GM23338 (cell line): ENCODE measurements around the gene CERT1. TPM values are rescaled to one million over a fixed set of nuclear protein-coding genes. Genes with fewer than 3 reads are reported as not detected.

ENCODE experiments used
- ATAC-seq: fragments of 200-7000 bp; cut with Tn5 transposase; 3 replicates; pipeline ENCODE4 v1.9.1; 2020
- DNase-seq: peaks from one replicate; pipeline ENCODE4 v3.0.0-alpha.2; 2015; ENCODE audit warnings: low spot score
- H2AFZ ChIP-seq: fragments of 200-600 bp; sonication (generic); 2 replicates; pipeline ENCODE4 v1.8.0; 2016; ENCODE audit warnings: antibody characterized with exemption, mild to moderate bottlenecking, moderate library complexity
- H3F3A ChIP-seq: fragments of 200-600 bp; sonication (generic); replicated peaks from 2 replicates; pipeline ENCODE4 v1.8.0; 2017; ENCODE audit warnings: antibody characterized with exemption, mixed run types, low read depth
- H3K27ac ChIP-seq: fragments of 200-600 bp; sonication (generic); 2 replicates; pipeline ENCODE4 v1.6.1; 2016; ENCODE audit warnings: low read depth
- H3K27me3 ChIP-seq: fragments of 200-600 bp; sonication (generic); 2 replicates; pipeline ENCODE4 v1.8.0; 2016; ENCODE audit warnings: mild to moderate bottlenecking, mixed run types, moderate library complexity; ENCODE audit not compliant: insufficient read depth
- H3K36me3 ChIP-seq: fragments of 200-600 bp; sonication (generic); 2 replicates; pipeline ENCODE4 v1.8.0; 2016; ENCODE audit warnings: mild to moderate bottlenecking; ENCODE audit not compliant: insufficient read depth
- H3K4me1 ChIP-seq: fragments of 200-600 bp; sonication (generic); 2 replicates; pipeline ENCODE4 v1.8.0; 2016; ENCODE audit warnings: mild to moderate bottlenecking, moderate library complexity; ENCODE audit not compliant: insufficient read depth
- H3K4me2 ChIP-seq: fragments of 200-600 bp; sonication (generic); 2 replicates; pipeline ENCODE4 v1.7.1; 2017; ENCODE audit warnings: mixed run types
- H3K4me3 ChIP-seq: fragments of 200-600 bp; sonication (generic); 2 replicates; pipeline ENCODE4 v1.6.1; 2016; ENCODE audit warnings: mixed run types
- H3K79me2 ChIP-seq: fragments of 200-600 bp; sonication (generic); replicated peaks from 2 replicates; pipeline ENCODE4 v1.8.0; 2017; ENCODE audit warnings: mild to moderate bottlenecking; ENCODE audit not compliant: insufficient read depth
- H3K9me2 ChIP-seq: fragments of 200-600 bp; sonication (generic); 2 replicates; pipeline ENCODE4 v1.8.0; 2017; ENCODE audit not compliant: insufficient read depth
- H4K20me1 ChIP-seq: fragments of 200-600 bp; sonication (generic); replicated peaks from 2 replicates; pipeline ENCODE4 v1.8.0; 2017; ENCODE audit warnings: mild to moderate bottlenecking; ENCODE audit not compliant: insufficient read depth
- H3K27ac Mint-ChIP-seq: 2 replicates; pipeline ENCODE4 v1.8.0; 2020; ENCODE audit warnings: inconsistent platforms, mild to moderate bottlenecking, moderate library complexity, mixed read lengths
- H3K27me3 Mint-ChIP-seq: 3 replicates; pipeline ENCODE4 v1.8.0; 2022; ENCODE audit warnings: low read depth, mild to moderate bottlenecking, moderate library complexity, mixed read lengths, inconsistent platforms; ENCODE audit not compliant: insufficient read depth, poor library complexity
- H3K36me3 Mint-ChIP-seq: 3 replicates; pipeline ENCODE4 v1.8.0; 2021; ENCODE audit warnings: low read depth, mild to moderate bottlenecking, inconsistent platforms, moderate library complexity, mixed read lengths
- H3K4me1 Mint-ChIP-seq: 3 replicates; pipeline ENCODE4 v1.8.0; 2020; ENCODE audit warnings: mild to moderate bottlenecking, inconsistent platforms, mixed read lengths
- H3K4me3 Mint-ChIP-seq: 3 replicates; pipeline ENCODE4 v1.8.0; 2021; ENCODE audit warnings: moderate library complexity, mild to moderate bottlenecking, inconsistent platforms, mixed read lengths
- H3K9me3 Mint-ChIP-seq: 3 replicates; pipeline ENCODE4 v1.8.0; 2020; ENCODE audit warnings: moderate library complexity, mild to moderate bottlenecking, inconsistent platforms, mixed read lengths
- CTCF ChIP-seq, 2 experiments: fragments of 200-600 bp in 1 of 2; sonication (generic) in 1 of 2; conservative IDR thresholded peaks; 2 replicates each; pipeline versions ENCODE4 v1.5.1 to v1.6.1; 2016 to 2017; ENCODE audit warnings: antibody characterized with exemption in 2 of 2, low read depth in 2 of 2, mild to moderate bottlenecking in 2 of 2, moderate library complexity in 1 of 2
- EZH2phosphoT487 ChIP-seq: fragments of 200-600 bp; sonication (generic); IDR thresholded peaks from one replicate; pipeline ENCODE4 v1.8.1; 2018; ENCODE audit warnings: antibody characterized with exemption; ENCODE audit not compliant: unreplicated experiment
- ZNF462 ChIP-seq: fragments of 250-450 bp; sonication (Bioruptor Pico); IDR thresholded peaks from 2 replicates; pipeline ENCODE4 v1.5.0; 2020; ENCODE audit warnings: mild to moderate bottlenecking, moderate library complexity
- polyA plus RNA-seq: library from polyadenylated mRNA; unstranded; fragments of >200 nt; fragmentation: Nextera tagmentation; extraction: Ambion mirVana; gene quantifications from 2 replicates; pipeline ENCODE4 v1.2.1, GENCODE V29; 2016
- total RNA-seq: library from RNA; depleted of rRNA; stranded (reverse); fragments of >200 nt; shearing (Covaris generic); gene quantifications from 2 replicates; pipeline ENCODE4 v1.2.3, GENCODE V29; 2014

CERT1 gene
- total and polyA plus RNA-seq, 2 experiments from 2014 or later = 36.5 to 40.7 TPM

GRCh38 chr5:75484605-75485004 is 26.8 kb downstream of the CERT1 start (continued):
- no peak for TF ChIP-seq ZNF462 (CRISPR knock-in tag)

- no peaks in the 10 kb centered on the region for H3K27me3 ChIP-seq
- H3K36me3 ChIP-seq = no peaks in the 10 kb centered on the region
- peaks cover 5% of the 10 kb centered on the region; the same call in 1 of the 3 replicates for H3K9me3 Mint-ChIP-seq
- no peaks in the 10 kb centered on the region; the same call in 1 of the 2 replicates for H4K20me1 ChIP-seq
- H3K4me1 ChIP-seq = peaks cover 14% of the 10 kb centered on the region; the same call in 1 of the 2 replicates
- peaks cover under 1% of the 10 kb centered on the region; the same call in 1 of the 3 replicates for H3K36me3 Mint-ChIP-seq
- H3K27ac ChIP-seq = no peak overlapping the region
- no peak overlapping the region for H3K27ac Mint-ChIP-seq
- no peaks in the 10 kb centered on the region for H3K9me2 ChIP-seq
- no peak overlapping the region for H3K4me3 Mint-ChIP-seq
- H3K4me3 ChIP-seq = no peak overlapping the region
- peaks cover 79% of the 10 kb centered on the region for H3K79me2 ChIP-seq
- TF ChIP-seq EZH2phosphoT487 (no peak), CTCF (conservative IDR thresholded peaks at IDR 0.05; ENCODE audit: low read depth in 2 of 2) (peak; percentile 21 to 54; a peak in 3 of 4 replicates)
- peak; percentile 69 for ATAC-seq
- peaks cover 16% of the 10 kb centered on the region for H3K4me1 Mint-ChIP-seq
- H3K27me3 Mint-ChIP-seq = no peaks in the 10 kb centered on the region
- H2AFZ ChIP-seq = no peak overlapping the region
- H3K4me2 ChIP-seq = no peak overlapping the region
- DNase-seq = no peak
- no peaks in the 10 kb centered on the region for H3F3A ChIP-seq
Measured at GRCh38 chr5:75482482-75482881, 28.9 kb downstream of the CERT1 start.
